ENCODE results near the gene NEK7. TPM values are rescaled to one million over a fixed set of nuclear protein-coding genes. Genes with fewer than 3 reads are reported as not detected.

Gene NEK7
- total and polyA plus RNA-seq, 2 donors, result 48.0 to 196 TPM

GRCh38 chr1:198363625-198364151, 206.9 kb downstream of the NEK7 start:
- 92% methylated on average over 3 of the region's 3 CpGs for WGBS
- Histone ChIP-seq H3K4me1 (ENCODE audit: insufficient read depth) (no peaks in the 10 kb centered on the region), H3K4me3 (ENCODE audit: low read depth, low read length) (no peak overlapping the region), H3K27ac (ENCODE audit: low read depth) (no peak overlapping the region), H3K36me3 (ENCODE audit: insufficient read depth) (no peaks in the 10 kb centered on the region)
- DNase-seq (ENCODE audit: extremely low spot score), result no peak

- no peak for DNase-seq (ENCODE audit: extremely low spot score)
- no peak overlapping the region for H3K4me3 ChIP-seq (ENCODE audit: low read depth, low read length)
- H3K36me3 ChIP-seq (ENCODE audit: insufficient read depth), result no peaks in the 10 kb centered on the region
- H3K4me1 ChIP-seq (ENCODE audit: insufficient read depth), result no peaks in the 10 kb centered on the region
- WGBS, result 67% methylated on average over 2 of the region's 2 CpGs
- no peak overlapping the region for H3K27ac ChIP-seq (ENCODE audit: low read depth)
Measured at GRCh38 chr1:198364471-198364870, 207.7 kb downstream of the NEK7 start.

GRCh38 chr1:198367296-198367695, 210.5 kb downstream of the NEK7 start:
- Histone ChIP-seq H3K4me1 (ENCODE audit: insufficient read depth) (no peaks in the 10 kb centered on the region), H3K4me3 (ENCODE audit: low read depth, low read length) (no peak overlapping the region), H3K27ac (ENCODE audit: low read depth) (no peak overlapping the region), H3K36me3 (ENCODE audit: insufficient read depth) (no peaks in the 10 kb centered on the region)
- WGBS, result 92% methylated on average over 1 of the region's 1 CpG
- DNase-seq (ENCODE audit: extremely low spot score), result no peak

- H3K36me3 ChIP-seq (ENCODE audit: insufficient read depth), result no peaks in the 10 kb centered on the region
- no peak overlapping the region for H3K27ac ChIP-seq (ENCODE audit: low read depth)
- WGBS, result 28% methylated on average over 1 of the region's 1 CpG
- no peak for DNase-seq (ENCODE audit: extremely low spot score)
- no peak overlapping the region for H3K4me3 ChIP-seq (ENCODE audit: low read depth, low read length)
- H3K4me1 ChIP-seq (ENCODE audit: insufficient read depth), result no peaks in the 10 kb centered on the region
Measured at GRCh38 chr1:198370996-198371395, 214.2 kb downstream of the NEK7 start.

Other genes starting within 250 kb of the NEK7 start
- 0.37 TPM for gene LHX9, start 239.6 kb upstream of the NEK7 start, total RNA-seq
- not detected for gene LHX9, start 239.6 kb upstream of the NEK7 start, polyA plus RNA-seq